Neural crest cell (in vitro differentiated cells): Measurements from ENCODE around the gene RBM19. TPM values are rescaled to one million over a fixed set of nuclear protein-coding genes. Genes with fewer than 3 reads are reported as not detected.

Experiments used
- DNase-seq: peaks from one replicate; pipeline ENCODE4 v3.0.0; 2021; ENCODE audit warnings: low read depth, mixed read lengths, low spot score
- H3K27ac Mint-ChIP-seq: one replicate; pipeline ENCODE4 v1.8.0; 2021; ENCODE audit warnings: mild to moderate bottlenecking, mixed read lengths; ENCODE audit not compliant: unreplicated experiment
- H3K27me3 Mint-ChIP-seq: 2 replicates; pipeline ENCODE4 v1.8.0; 2021; ENCODE audit warnings: low read depth, mild to moderate bottlenecking, mixed read lengths
- H3K36me3 Mint-ChIP-seq: 2 replicates; pipeline ENCODE4 v1.8.0; 2021; ENCODE audit warnings: low read depth, mild to moderate bottlenecking, mixed read lengths
- H3K4me1 Mint-ChIP-seq: 2 replicates; pipeline ENCODE4 v1.8.0; 2021; ENCODE audit warnings: mixed read lengths
- H3K4me3 Mint-ChIP-seq: one replicate; pipeline ENCODE4 v1.8.0; 2021; ENCODE audit warnings: mild to moderate bottlenecking, mixed read lengths
- H3K9me3 Mint-ChIP-seq: 2 replicates; pipeline ENCODE4 v1.8.0; 2021; ENCODE audit warnings: mixed read lengths
- total RNA-seq: library from RNA; stranded (reverse); gene quantifications from 2 replicates; pipeline ENCODE4 v1.2.1, GENCODE V29; 2021
- TF ChIP-seq, protein P1 (sequence below): fragments of 200-600 bp; sonication (generic); conservative IDR thresholded peaks from 2 replicates; pipeline ENCODE4 v1.5.0; 2021; ENCODE audit warnings: antibody characterized with exemption, mild to moderate bottlenecking

RBM19 gene
- total RNA-seq, 1 donor from 2014 or later: 42.6 TPM

GRCh38 chr12:113783811-113784210 is 182.3 kb downstream of the RBM19 start:
- no peak overlapping the region for H3K4me3 Mint-ChIP-seq
- no peak for DNase-seq
- H3K27ac Mint-ChIP-seq: no peak overlapping the region
- peaks cover 3% of the 10 kb centered on the region for H3K9me3 Mint-ChIP-seq
- TF ChIP-seq, protein P1, sequence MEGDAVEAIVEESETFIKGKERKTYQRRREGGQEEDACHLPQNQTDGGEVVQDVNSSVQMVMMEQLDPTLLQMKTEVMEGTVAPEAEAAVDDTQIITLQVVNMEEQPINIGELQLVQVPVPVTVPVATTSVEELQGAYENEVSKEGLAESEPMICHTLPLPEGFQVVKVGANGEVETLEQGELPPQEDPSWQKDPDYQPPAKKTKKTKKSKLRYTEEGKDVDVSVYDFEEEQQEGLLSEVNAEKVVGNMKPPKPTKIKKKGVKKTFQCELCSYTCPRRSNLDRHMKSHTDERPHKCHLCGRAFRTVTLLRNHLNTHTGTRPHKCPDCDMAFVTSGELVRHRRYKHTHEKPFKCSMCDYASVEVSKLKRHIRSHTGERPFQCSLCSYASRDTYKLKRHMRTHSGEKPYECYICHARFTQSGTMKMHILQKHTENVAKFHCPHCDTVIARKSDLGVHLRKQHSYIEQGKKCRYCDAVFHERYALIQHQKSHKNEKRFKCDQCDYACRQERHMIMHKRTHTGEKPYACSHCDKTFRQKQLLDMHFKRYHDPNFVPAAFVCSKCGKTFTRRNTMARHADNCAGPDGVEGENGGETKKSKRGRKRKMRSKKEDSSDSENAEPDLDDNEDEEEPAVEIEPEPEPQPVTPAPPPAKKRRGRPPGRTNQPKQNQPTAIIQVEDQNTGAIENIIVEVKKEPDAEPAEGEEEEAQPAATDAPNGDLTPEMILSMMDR: no peak
- H3K36me3 Mint-ChIP-seq: no peaks in the 10 kb centered on the region
- H3K4me1 Mint-ChIP-seq: peaks cover 7% of the 10 kb centered on the region
- peaks cover 57% of the 10 kb centered on the region for H3K27me3 Mint-ChIP-seq

DNA sequence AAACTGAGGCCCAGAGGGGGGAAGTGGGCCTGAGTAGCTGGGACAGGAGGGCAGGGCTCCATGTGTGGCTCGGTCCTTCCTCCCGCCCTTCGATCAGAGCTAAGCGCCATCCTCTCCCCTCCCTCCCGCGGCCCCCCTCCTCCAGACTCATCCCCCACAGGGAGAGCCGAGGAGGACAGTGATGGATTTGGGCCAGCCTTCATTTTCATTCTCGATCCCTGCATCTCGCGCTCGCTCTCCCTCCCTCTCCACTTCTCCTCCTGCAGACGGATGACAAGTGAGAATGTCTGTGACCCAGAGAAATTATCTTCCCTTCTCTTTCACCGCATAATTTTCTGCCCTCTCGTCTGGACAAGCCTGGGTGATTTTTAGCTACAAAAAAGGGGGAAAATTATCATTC is 183.3 kb downstream of the RBM19 start:
- Mint-ChIP-seq H3K4me1 (peaks cover 7% of the 10 kb centered on the region), H3K27ac (no peak overlapping the region), H3K4me3 (no peak overlapping the region), H3K36me3 (no peaks in the 10 kb centered on the region), H3K27me3 (peaks cover 56% of the 10 kb centered on the region), H3K9me3 (peaks cover 3% of the 10 kb centered on the region)
- DNase-seq: no peak
- TF ChIP-seq, protein P1: no peak

GRCh38 chr12:113781415-113782198 is 184.5 kb downstream of the RBM19 start:
- Mint-ChIP-seq H3K27me3 (peaks cover 47% of the 10 kb centered on the region), H3K9me3 (peaks cover 3% of the 10 kb centered on the region)

DNA sequence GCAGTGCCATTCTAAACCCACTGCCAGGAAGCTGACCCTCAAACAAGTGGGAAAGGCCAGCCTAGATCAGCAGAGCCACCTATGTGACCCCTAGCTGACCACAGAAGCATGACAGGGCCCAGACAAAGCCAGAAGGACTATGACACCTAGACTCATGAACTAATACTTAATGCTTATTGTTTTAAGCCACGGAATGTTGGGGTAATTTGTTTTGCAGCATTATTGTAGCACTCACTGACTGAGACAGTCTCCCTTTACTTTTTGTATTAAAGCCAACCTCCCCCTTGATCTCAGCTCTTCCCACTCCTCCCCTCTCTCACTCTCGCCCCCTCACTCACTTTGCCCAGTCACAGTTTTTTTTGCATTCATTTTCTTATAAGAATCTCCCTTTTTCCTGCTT is 186.4 kb downstream of the RBM19 start:
- peaks cover 52% of the 10 kb centered on the region for H3K27me3 Mint-ChIP-seq

More at GRCh38 chr12:113781415-113782198, 184.5 kb downstream of the RBM19 start:
- Mint-ChIP-seq H3K27ac (no peak overlapping the region), H3K4me3 (no peak overlapping the region), H3K36me3 (no peaks in the 10 kb centered on the region), H3K4me1 (peaks cover 7% of the 10 kb centered on the region)
- no peak for DNase-seq
- TF ChIP-seq, protein P1: no peak

GRCh38 chr12:113778432-113779132 is 187.5 kb downstream of the RBM19 start:
- Mint-ChIP-seq H3K36me3 (no peaks in the 10 kb centered on the region), H3K9me3 (peaks cover 3% of the 10 kb centered on the region), H3K27me3 (peaks cover 49% of the 10 kb centered on the region), H3K27ac (no peak overlapping the region), H3K4me3 (no peak overlapping the region), H3K4me1 (peaks cover 5% of the 10 kb centered on the region)
- DNase-seq: no peak
- TF ChIP-seq, protein P1: no peak

More for the DNA sequence above, 186.4 kb downstream of the RBM19 start:
- H3K4me1 Mint-ChIP-seq: peaks cover 7% of the 10 kb centered on the region
- no peak overlapping the region for H3K4me3 Mint-ChIP-seq
- peaks cover 3% of the 10 kb centered on the region for H3K9me3 Mint-ChIP-seq
- TF ChIP-seq, protein P1: no peak
- H3K27ac Mint-ChIP-seq: no peak overlapping the region
- DNase-seq: no peak
- H3K36me3 Mint-ChIP-seq: no peaks in the 10 kb centered on the region
